Measurements from ENCODE around the gene THOC6. TPM values are rescaled to one million over a fixed set of nuclear protein-coding genes. Genes with fewer than 3 reads are reported as not detected.

Gene THOC6
- polyA plus RNA-seq, 1 donor from 2014 or later, result 11.4 TPM

- no peaks in the 10 kb centered on the region for H3K27me3 ChIP-seq (ENCODE audit: insufficient read depth, low read depth, low read length)
- H3K36me3 ChIP-seq (ENCODE audit: insufficient read depth, low read length), result no peaks in the 10 kb centered on the region
- H3F3A ChIP-seq (ENCODE audit: insufficient read depth, low read length, poor library complexity, severe bottlenecking), result no peaks in the 10 kb centered on the region
- H3K79me2 ChIP-seq (replicated peaks; ENCODE audit: insufficient read depth, low read length), result no peaks in the 10 kb centered on the region
- H3K9me2 ChIP-seq (ENCODE audit: insufficient read depth, low read length), result no peaks in the 10 kb centered on the region
- no peak overlapping the region for H3K27ac ChIP-seq (ENCODE audit: low read length)
- H4K20me1 ChIP-seq (ENCODE audit: insufficient read depth), result no peaks in the 10 kb centered on the region
- no peaks in the 10 kb centered on the region for H3K9me3 ChIP-seq (ENCODE audit: low read length)
- TF ChIP-seq MXI1 (conservative IDR thresholded peaks at IDR 0.05; ENCODE audit: poor library complexity, severe bottlenecking), result no peak
- TF ChIP-seq SMC3 (conservative IDR thresholded peaks at IDR 0.05; ENCODE audit: poor library complexity), result no peak
- TF ChIP-seq EP300 (conservative IDR thresholded peaks at IDR 0.05; ENCODE audit: poor library complexity, severe bottlenecking), result no peak
- no peak for TF ChIP-seq TAF1 (IDR thresholded peaks at IDR 0.05; ENCODE audit: low read depth)
- TF ChIP-seq, protein P1, sequence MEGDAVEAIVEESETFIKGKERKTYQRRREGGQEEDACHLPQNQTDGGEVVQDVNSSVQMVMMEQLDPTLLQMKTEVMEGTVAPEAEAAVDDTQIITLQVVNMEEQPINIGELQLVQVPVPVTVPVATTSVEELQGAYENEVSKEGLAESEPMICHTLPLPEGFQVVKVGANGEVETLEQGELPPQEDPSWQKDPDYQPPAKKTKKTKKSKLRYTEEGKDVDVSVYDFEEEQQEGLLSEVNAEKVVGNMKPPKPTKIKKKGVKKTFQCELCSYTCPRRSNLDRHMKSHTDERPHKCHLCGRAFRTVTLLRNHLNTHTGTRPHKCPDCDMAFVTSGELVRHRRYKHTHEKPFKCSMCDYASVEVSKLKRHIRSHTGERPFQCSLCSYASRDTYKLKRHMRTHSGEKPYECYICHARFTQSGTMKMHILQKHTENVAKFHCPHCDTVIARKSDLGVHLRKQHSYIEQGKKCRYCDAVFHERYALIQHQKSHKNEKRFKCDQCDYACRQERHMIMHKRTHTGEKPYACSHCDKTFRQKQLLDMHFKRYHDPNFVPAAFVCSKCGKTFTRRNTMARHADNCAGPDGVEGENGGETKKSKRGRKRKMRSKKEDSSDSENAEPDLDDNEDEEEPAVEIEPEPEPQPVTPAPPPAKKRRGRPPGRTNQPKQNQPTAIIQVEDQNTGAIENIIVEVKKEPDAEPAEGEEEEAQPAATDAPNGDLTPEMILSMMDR (IDR thresholded peaks at IDR 0.05; ENCODE audit: poor library complexity, severe bottlenecking), result no peak
- no peak for TF ChIP-seq RAD21 (conservative IDR thresholded peaks at IDR 0.05)
- no peak for TF ChIP-seq EZH2 (IDR thresholded peaks at IDR 0.05; ENCODE audit: borderline replicate concordance, insufficient read depth, low read length, poor library complexity, severe bottlenecking)
- TF ChIP-seq REST (IDR thresholded peaks at IDR 0.05; ENCODE audit: borderline replicate concordance), result no peak
- no peak for TF ChIP-seq POLR2AphosphoS5 (IDR thresholded peaks at IDR 0.05)
- no peak overlapping the region for H3K9ac ChIP-seq (ENCODE audit: low read length)
- H3K4me3 ChIP-seq (ENCODE audit: low read length), result no peak overlapping the region
- H3K4me2 ChIP-seq (ENCODE audit: low read length), result no peak overlapping the region
- no peak overlapping the region for H2AFZ ChIP-seq (ENCODE audit: low read depth, low read length)
These were observed 35.2 kb upstream of the THOC6 start for GRCh38 chr16:2988590-2989099.

- Histone ChIP-seq H3K36me3 (ENCODE audit: insufficient read depth, low read length) (no peaks in the 10 kb centered on the region), H3K27me3 (ENCODE audit: insufficient read depth, low read depth, low read length) (no peaks in the 10 kb centered on the region), H2AFZ (ENCODE audit: low read depth, low read length) (no peak overlapping the region), H3K27ac (ENCODE audit: low read length) (no peak overlapping the region), H3K4me2 (ENCODE audit: low read length) (no peak overlapping the region), H3F3A (ENCODE audit: insufficient read depth, low read length, poor library complexity, severe bottlenecking) (no peaks in the 10 kb centered on the region), H3K4me3 (ENCODE audit: low read length) (no peak overlapping the region), H3K9me2 (ENCODE audit: insufficient read depth, low read length) (no peaks in the 10 kb centered on the region), H3K79me2 (replicated peaks; ENCODE audit: insufficient read depth, low read length) (no peaks in the 10 kb centered on the region), H3K9me3 (ENCODE audit: low read length) (no peaks in the 10 kb centered on the region), H4K20me1 (ENCODE audit: insufficient read depth) (no peaks in the 10 kb centered on the region), H3K9ac (ENCODE audit: low read length) (no peak overlapping the region)
- TF ChIP-seq REST (IDR thresholded peaks at IDR 0.05; ENCODE audit: borderline replicate concordance) (no peak), RAD21 (conservative IDR thresholded peaks at IDR 0.05) (no peak)
These were observed 32.9 kb upstream of the THOC6 start for GRCh38 chr16:2990891-2991290.
